Progenitor cell of endocrine pancreas (in vitro differentiated cells): Measurements from ENCODE around the gene PRRT2. TPM values are rescaled to one million over a fixed set of nuclear protein-coding genes. Genes with fewer than 3 reads are reported as not detected.
A peak's percentile ranks its signal among the peaks of the same experiment; 100 is the strongest.

Experiments
- DNase-seq: peaks from one replicate; pipeline ENCODE4 v3.0.0; 2021; ENCODE audit warnings: low spot score; ENCODE audit not compliant: unreplicated experiment
- H3K27ac Mint-ChIP-seq: 2 replicates; pipeline ENCODE4 v1.8.0; 2021; ENCODE audit warnings: mild to moderate bottlenecking, moderate library complexity, mixed read lengths
- H3K27me3 Mint-ChIP-seq: 2 replicates; pipeline ENCODE4 v1.8.0; 2021; ENCODE audit warnings: mixed read lengths
- H3K36me3 Mint-ChIP-seq: 2 replicates; pipeline ENCODE4 v1.8.0; 2022; ENCODE audit warnings: mixed read lengths; ENCODE audit not compliant: insufficient read depth
- H3K4me1 Mint-ChIP-seq: 2 replicates; pipeline ENCODE4 v1.8.0; 2021; ENCODE audit warnings: low read depth, mixed read lengths
- H3K4me3 Mint-ChIP-seq: 2 replicates; pipeline ENCODE4 v1.8.0; 2021; ENCODE audit warnings: low read depth, mild to moderate bottlenecking, moderate library complexity, mixed read lengths
- H3K9me3 Mint-ChIP-seq: 2 replicates; pipeline ENCODE4 v1.8.0; 2021; ENCODE audit warnings: low read depth, mixed read lengths
- total RNA-seq: library from RNA; stranded (reverse); gene quantifications from 2 replicates; pipeline ENCODE4 v1.2.1, GENCODE V29; 2021
- TF ChIP-seq, protein P1 (sequence below): fragments of 200-600 bp; sonication (generic); IDR thresholded peaks from one replicate; pipeline ENCODE4 v1.5.0; 2021; ENCODE audit warnings: antibody characterized with exemption, mild to moderate bottlenecking; ENCODE audit not compliant: unreplicated experiment

Gene PRRT2
- total RNA-seq, 1 donor from 2014 or later = 1.4 TPM

DNA sequence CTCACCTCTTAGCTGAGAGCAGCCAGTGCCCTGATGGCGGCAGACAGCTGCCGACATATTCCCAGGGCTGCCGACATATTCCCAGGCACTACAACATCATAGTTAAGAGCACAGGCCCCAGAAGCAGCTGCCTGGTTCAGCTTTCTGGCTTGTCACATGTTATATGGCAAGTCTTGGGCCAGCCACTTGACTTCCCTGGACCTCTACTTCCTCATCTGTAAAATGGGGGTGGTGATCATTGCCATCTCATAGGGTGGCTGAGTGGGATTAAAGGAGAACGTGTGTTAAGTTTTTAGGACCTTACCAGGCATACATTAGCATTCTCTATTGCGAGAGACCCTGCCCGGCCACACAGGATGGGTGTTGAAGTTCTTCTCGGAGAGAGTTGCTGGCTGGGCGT lies 31.9 kb downstream of the PRRT2 start:
- H3K36me3 Mint-ChIP-seq = no peaks in the 10 kb centered on the region
- H3K27me3 Mint-ChIP-seq = no peaks in the 10 kb centered on the region
- H3K4me1 Mint-ChIP-seq = no peaks in the 10 kb centered on the region
- DNase-seq = no peak
- H3K9me3 Mint-ChIP-seq = no peaks in the 10 kb centered on the region
- TF ChIP-seq, protein P1, sequence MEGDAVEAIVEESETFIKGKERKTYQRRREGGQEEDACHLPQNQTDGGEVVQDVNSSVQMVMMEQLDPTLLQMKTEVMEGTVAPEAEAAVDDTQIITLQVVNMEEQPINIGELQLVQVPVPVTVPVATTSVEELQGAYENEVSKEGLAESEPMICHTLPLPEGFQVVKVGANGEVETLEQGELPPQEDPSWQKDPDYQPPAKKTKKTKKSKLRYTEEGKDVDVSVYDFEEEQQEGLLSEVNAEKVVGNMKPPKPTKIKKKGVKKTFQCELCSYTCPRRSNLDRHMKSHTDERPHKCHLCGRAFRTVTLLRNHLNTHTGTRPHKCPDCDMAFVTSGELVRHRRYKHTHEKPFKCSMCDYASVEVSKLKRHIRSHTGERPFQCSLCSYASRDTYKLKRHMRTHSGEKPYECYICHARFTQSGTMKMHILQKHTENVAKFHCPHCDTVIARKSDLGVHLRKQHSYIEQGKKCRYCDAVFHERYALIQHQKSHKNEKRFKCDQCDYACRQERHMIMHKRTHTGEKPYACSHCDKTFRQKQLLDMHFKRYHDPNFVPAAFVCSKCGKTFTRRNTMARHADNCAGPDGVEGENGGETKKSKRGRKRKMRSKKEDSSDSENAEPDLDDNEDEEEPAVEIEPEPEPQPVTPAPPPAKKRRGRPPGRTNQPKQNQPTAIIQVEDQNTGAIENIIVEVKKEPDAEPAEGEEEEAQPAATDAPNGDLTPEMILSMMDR = no peak
- H3K27ac Mint-ChIP-seq = no peak overlapping the region
- no peak overlapping the region for H3K4me3 Mint-ChIP-seq

DNA sequence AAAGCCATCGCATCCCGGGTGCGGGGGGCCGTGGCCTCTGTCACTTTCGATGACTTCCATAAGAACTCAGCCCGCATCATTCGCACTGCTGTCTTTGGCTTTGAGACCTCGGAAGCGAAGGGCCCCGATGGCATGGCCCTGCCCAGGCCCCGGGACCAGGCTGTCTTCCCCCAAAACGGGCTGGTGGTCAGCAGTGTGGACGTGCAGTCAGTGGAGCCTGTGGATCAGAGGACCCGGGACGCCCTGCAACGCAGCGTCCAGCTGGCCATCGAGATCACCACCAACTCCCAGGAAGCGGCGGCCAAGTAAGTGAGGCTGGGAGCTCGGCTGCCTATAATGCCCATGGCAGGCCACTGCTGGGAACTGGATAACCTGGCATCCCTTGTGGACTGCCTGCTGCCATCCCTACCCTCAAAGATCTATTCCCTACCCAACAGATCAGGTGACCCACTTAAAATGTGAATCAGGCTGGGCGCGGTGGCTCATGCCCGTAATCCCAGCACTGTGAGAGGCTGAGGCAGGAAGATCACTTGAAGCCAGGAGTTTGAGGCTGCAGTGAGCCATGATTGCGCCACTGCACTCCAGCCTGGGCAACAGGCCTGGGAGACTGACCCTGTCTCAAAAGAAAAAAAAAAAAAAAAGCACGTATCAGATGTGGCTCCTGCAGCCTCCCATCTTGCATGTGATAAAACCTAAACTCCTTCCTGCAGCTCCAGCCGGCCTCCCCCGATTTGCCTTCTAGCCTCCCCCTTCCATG lies 32.8 kb downstream of the PRRT2 start:
- DNase-seq = no peak
- Mint-ChIP-seq H3K36me3 (no peaks in the 10 kb centered on the region), H3K9me3 (no peaks in the 10 kb centered on the region), H3K27ac (no peak overlapping the region), H3K27me3 (no peaks in the 10 kb centered on the region), H3K4me1 (peaks cover 3% of the 10 kb centered on the region), H3K4me3 (no peak overlapping the region)
- TF ChIP-seq, protein P1 = no peak

DNA sequence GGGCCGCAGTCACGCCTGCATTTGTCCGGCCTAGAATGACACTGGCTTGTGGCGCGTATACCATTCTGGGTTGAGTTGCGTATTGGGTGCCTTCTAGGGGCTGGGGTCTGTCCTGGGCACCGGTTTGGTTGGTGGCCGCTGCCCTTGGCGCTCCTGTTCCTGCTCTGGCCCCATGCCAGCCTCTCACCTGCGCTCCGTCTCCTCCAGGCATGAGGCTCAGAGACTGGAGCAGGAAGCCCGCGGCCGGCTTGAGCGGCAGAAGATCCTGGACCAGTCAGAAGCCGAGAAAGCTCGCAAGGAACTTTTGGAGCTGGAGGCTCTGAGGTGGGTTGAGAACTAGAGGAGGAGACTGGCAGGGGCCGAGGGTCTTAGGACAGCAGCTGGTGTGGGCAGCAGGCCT lies 33.7 kb downstream of the PRRT2 start:
- H3K36me3 Mint-ChIP-seq = no peaks in the 10 kb centered on the region
- H3K4me3 Mint-ChIP-seq = no peak overlapping the region
- no peaks in the 10 kb centered on the region for H3K27me3 Mint-ChIP-seq
- H3K27ac Mint-ChIP-seq = no peak overlapping the region
- no peak for DNase-seq
- H3K9me3 Mint-ChIP-seq = no peaks in the 10 kb centered on the region
- TF ChIP-seq, protein P1 = no peak
- peaks cover 5% of the 10 kb centered on the region for H3K4me1 Mint-ChIP-seq

DNA sequence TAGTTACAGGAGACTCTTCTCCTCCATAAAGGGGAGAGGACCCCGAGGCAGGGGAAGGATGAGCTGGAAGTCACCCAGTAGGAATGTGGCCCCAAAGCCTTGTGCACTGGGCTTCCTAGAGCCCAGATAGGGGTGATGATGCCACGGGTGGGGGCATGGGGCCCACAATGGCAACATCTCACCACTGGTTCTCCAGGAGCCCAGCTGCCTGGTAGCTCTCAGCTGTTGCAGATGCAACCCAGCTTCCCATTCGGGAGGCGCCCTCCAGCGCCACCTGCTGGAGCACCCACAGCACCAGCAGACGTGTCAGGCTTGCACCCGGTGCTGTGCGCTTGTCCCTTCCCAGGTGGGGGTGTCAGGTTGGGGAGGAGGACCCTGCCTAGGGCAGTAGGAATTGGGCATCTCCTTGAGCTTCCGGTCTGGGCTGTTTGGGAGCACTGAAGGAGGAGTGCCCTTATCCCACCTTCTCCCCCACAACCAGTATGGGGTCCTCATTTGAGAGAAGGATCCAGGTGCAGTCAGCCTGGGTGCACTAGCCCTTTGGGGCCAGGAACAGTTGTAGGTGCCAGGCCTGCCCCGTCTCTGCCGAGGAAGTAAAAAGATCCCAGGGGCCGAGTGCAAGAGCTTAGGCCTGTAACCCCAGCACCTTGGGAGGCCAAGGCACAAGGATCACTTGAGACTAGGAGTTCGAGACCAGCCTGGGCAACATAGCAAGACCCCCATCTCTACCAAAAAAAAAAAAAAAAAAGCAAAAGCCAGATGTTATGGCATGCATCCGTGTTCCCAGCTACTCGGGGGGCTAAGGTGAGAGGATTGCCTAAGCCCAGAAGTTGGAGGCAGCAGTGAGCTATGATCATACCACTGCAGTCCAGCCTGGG lies 36.7 kb downstream of the PRRT2 start:
- Mint-ChIP-seq H3K27me3 (no peaks in the 10 kb centered on the region), H3K9me3 (no peaks in the 10 kb centered on the region), H3K27ac (no peak overlapping the region), H3K4me1 (peaks cover 5% of the 10 kb centered on the region), H3K36me3 (no peaks in the 10 kb centered on the region), H3K4me3 (no peak overlapping the region)
- TF ChIP-seq, protein P1 = peak; percentile 76
- DNase-seq = peak; percentile 53

DNA sequence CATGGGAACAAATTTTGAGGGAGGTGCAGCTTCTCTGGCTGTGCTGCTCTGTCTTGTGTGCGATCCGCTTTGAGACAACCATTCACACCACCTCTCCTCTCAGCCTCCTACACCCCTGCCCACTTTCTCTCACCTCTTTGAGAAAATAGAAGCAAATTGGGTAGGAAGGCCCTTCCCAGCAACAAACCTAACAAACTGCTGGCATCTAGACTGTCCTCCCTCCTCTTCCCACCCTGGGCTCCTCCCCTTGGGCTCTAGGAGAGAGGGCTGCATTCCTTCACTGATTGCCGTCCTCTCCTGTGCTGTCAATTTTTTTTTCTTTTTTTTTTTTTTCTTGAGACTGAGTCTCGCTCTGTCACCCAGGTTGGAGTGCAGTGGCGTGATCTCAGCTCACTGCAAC lies 37.5 kb downstream of the PRRT2 start:
- Mint-ChIP-seq H3K4me1 (peaks cover 5% of the 10 kb centered on the region), H3K36me3 (no peaks in the 10 kb centered on the region), H3K9me3 (no peaks in the 10 kb centered on the region), H3K27ac (no peak overlapping the region), H3K4me3 (no peak overlapping the region), H3K27me3 (no peaks in the 10 kb centered on the region)
- TF ChIP-seq, protein P1 = no peak
- no peak for DNase-seq
